ENCODE results near the gene TARS1. TPM values are rescaled to one million over a fixed set of nuclear protein-coding genes. Genes with fewer than 3 reads are reported as not detected.
A peak's percentile ranks its signal among the peaks of the same experiment; 100 is the strongest.

The TARS1 gene
- total and polyA plus RNA-seq, 2 of the 13 experiments (the other 11 are each of a cell fraction or from before 2014, with no cell fraction given): 77.0 to 184 TPM

GRCh38 chr5:33440482-33441240 lies at the start of gene TARS1 (continued):
- TF ChIP-seq, protein P1, sequence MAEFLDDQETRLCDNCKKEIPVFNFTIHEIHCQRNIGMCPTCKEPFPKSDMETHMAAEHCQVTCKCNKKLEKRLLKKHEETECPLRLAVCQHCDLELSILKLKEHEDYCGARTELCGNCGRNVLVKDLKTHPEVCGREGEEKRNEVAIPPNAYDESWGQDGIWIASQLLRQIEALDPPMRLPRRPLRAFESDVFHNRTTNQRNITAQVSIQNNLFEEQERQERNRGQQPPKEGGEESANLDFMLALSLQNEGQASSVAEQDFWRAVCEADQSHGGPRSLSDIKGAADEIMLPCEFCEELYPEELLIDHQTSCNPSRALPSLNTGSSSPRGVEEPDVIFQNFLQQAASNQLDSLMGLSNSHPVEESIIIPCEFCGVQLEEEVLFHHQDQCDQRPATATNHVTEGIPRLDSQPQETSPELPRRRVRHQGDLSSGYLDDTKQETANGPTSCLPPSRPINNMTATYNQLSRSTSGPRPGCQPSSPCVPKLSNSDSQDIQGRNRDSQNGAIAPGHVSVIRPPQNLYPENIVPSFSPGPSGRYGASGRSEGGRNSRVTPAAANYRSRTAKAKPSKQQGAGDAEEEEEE (CRISPR knock-in tag; IDR thresholded peaks at IDR 0.05; ENCODE audit: borderline replicate concordance): peak; percentile 98; the same call in 1 of the 2 replicates
- TF ChIP-seq, protein P2, sequence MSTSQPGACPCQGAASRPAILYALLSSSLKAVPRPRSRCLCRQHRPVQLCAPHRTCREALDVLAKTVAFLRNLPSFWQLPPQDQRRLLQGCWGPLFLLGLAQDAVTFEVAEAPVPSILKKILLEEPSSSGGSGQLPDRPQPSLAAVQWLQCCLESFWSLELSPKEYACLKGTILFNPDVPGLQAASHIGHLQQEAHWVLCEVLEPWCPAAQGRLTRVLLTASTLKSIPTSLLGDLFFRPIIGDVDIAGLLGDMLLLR (CRISPR knock-in tag; IDR thresholded peaks at IDR 0.05): no peak
- TF ChIP-seq SNAI1 (CRISPR knock-in tag; IDR thresholded peaks at IDR 0.05; ENCODE audit: borderline replicate concordance) (no peak), BCL6 (CRISPR knock-in tag; IDR thresholded peaks at IDR 0.05) (peak; percentile 99), ZNF350 (CRISPR knock-in tag; IDR thresholded peaks at IDR 0.05; ENCODE audit: borderline replicate concordance, low read depth) (peak; percentile 80; the same call in 1 of the 2 replicates), ZBTB25 (CRISPR knock-in tag; IDR thresholded peaks at IDR 0.05) (peak; percentile 53), JARID2 (CRISPR knock-in tag; IDR thresholded peaks at IDR 0.05; ENCODE audit: insufficient replicate concordance) (no peak), PAWR (CRISPR knock-in tag; IDR thresholded peaks at IDR 0.05; ENCODE audit: borderline replicate concordance) (no peak), RARA (CRISPR knock-in tag; IDR thresholded peaks at IDR 0.05) (peak; percentile 94), RXRB (CRISPR knock-in tag; IDR thresholded peaks at IDR 0.05; ENCODE audit: borderline replicate concordance) (peak; percentile 68), ZNF878 (CRISPR knock-in tag; IDR thresholded peaks at IDR 0.05) (peak; percentile 54; the same call in 1 of the 2 replicates), KDM5B (CRISPR knock-in tag; IDR thresholded peaks at IDR 0.05; ENCODE audit: borderline replicate concordance) (peak; percentile 56; the same call in 1 of the 2 replicates), GLI4 (CRISPR knock-in tag; IDR thresholded peaks at IDR 0.05; ENCODE audit: borderline replicate concordance) (no peak), KLF12 (CRISPR knock-in tag; IDR thresholded peaks at IDR 0.05; ENCODE audit: borderline replicate concordance) (no peak), ZNF883 (CRISPR knock-in tag; IDR thresholded peaks at IDR 0.05; ENCODE audit: not compliant biosample characterization) (no peak)
- TF ChIP-seq, protein P3, sequence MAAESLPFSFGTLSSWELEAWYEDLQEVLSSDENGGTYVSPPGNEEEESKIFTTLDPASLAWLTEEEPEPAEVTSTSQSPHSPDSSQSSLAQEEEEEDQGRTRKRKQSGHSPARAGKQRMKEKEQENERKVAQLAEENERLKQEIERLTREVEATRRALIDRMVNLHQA (CRISPR knock-in tag; IDR thresholded peaks at IDR 0.05): no peak
- TF ChIP-seq, protein P4, sequence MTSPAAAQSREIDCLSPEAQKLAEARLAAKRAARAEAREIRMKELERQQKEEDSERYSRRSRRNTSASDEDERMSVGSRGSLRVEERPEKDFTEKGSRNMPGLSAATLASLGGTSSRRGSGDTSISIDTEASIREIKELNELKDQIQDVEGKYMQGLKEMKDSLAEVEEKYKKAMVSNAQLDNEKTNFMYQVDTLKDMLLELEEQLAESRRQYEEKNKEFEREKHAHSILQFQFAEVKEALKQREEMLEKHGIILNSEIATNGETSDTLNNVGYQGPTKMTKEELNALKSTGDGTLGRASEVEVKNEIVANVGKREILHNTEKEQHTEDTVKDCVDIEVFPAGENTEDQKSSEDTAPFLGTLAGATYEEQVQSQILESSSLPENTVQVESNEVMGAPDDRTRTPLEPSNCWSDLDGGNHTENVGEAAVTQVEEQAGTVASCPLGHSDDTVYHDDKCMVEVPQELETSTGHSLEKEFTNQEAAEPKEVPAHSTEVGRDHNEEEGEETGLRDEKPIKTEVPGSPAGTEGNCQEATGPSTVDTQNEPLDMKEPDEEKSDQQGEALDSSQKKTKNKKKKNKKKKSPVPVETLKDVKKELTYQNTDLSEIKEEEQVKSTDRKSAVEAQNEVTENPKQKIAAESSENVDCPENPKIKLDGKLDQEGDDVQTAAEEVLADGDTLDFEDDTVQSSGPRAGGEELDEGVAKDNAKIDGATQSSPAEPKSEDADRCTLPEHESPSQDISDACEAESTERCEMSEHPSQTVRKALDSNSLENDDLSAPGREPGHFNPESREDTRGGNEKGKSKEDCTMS (CRISPR knock-in tag; conservative IDR thresholded peaks at IDR 0.05): no peak
- TF ChIP-seq, protein P5, sequence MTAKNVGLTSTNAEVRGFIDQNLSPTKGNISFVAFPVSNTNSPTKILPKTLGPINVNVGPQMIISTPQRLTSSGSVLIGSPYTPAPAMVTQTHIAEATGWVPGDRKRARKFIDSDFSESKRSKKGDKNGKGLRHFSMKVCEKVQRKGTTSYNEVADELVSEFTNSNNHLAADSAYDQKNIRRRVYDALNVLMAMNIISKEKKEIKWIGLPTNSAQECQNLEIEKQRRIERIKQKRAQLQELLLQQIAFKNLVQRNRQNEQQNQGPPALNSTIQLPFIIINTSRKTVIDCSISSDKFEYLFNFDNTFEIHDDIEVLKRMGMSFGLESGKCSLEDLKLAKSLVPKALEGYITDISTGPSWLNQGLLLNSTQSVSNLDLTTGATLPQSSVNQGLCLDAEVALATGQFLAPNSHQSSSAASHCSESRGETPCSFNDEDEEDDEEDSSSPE (CRISPR knock-in tag; IDR thresholded peaks at IDR 0.05): peak; percentile 32
